H9 (cell line): Measurements from ENCODE around the gene PARP6. TPM values are rescaled to one million over a fixed set of nuclear protein-coding genes. Genes with fewer than 3 reads are reported as not detected.

ENCODE experiments used
- DNase-seq: peaks from one replicate; pipeline ENCODE4 v3.0.0-alpha.2; 2017
- H2AFZ ChIP-seq: one replicate; pipeline ENCODE4 v1.6.1; 2013; ENCODE audit warnings: mild to moderate bottlenecking, low read length, control low read depth, moderate library complexity
- H2AK5ac ChIP-seq: 2 replicates; pipeline ENCODE4 v1.6.1; 2013; ENCODE audit warnings: low read length, control low read depth, mixed read lengths; ENCODE audit not compliant: insufficient read length
- H2BK120ac ChIP-seq: one replicate; pipeline ENCODE4 v1.6.1; 2013; ENCODE audit warnings: low read depth, mild to moderate bottlenecking, low read length, control low read depth, inconsistent platforms; ENCODE audit not compliant: poor library complexity, severe bottlenecking
- H2BK12ac ChIP-seq: 2 replicates; pipeline ENCODE4 v1.6.1; 2013; ENCODE audit warnings: low read length, control low read depth, mixed read lengths, low read depth; ENCODE audit not compliant: insufficient read length
- H2BK15ac ChIP-seq: 2 replicates; pipeline ENCODE4 v1.6.1; 2013; ENCODE audit warnings: low read depth, low read length, control low read depth
- H2BK20ac ChIP-seq: one replicate; pipeline ENCODE4 v1.6.1; 2013; ENCODE audit warnings: low read depth, mild to moderate bottlenecking, low read length, control low read depth, inconsistent platforms; ENCODE audit not compliant: poor library complexity, severe bottlenecking
- H2BK5ac ChIP-seq: 2 replicates; pipeline ENCODE4 v1.6.1; 2013; ENCODE audit warnings: low read length, control low read depth, mixed read lengths; ENCODE audit not compliant: insufficient read length
- H3K14ac ChIP-seq: 2 replicates; pipeline ENCODE4 v1.6.1; 2013; ENCODE audit warnings: low read length, control low read depth; ENCODE audit not compliant: insufficient read depth
- H3K18ac ChIP-seq: 2 replicates; pipeline ENCODE4 v1.6.1; 2013; ENCODE audit warnings: low read depth, mild to moderate bottlenecking, mixed read lengths, low read length, control low read depth; ENCODE audit not compliant: insufficient read length
- H3K23ac ChIP-seq: 2 replicates; pipeline ENCODE4 v1.6.1; 2013; ENCODE audit warnings: low read length, control low read depth, mixed read lengths, low read depth; ENCODE audit not compliant: insufficient read length
- H3K23me2 ChIP-seq: 2 replicates; pipeline ENCODE4 v1.6.1; 2013; ENCODE audit warnings: low read depth, mild to moderate bottlenecking, mixed read lengths, low read length, control low read depth; ENCODE audit not compliant: insufficient read length, poor library complexity, severe bottlenecking
- H3K27ac ChIP-seq: 2 replicates; pipeline ENCODE4 v1.5.1; 2013; ENCODE audit warnings: low read length, control low read depth, mixed read lengths, low read depth; ENCODE audit not compliant: insufficient read length
- H3K27me3 ChIP-seq: 2 replicates; pipeline ENCODE4 v1.6.1; 2013; ENCODE audit warnings: low read length, control low read depth, inconsistent platforms; ENCODE audit not compliant: insufficient read depth
- H3K4ac ChIP-seq: 2 replicates; pipeline ENCODE4 v1.6.1; 2013; ENCODE audit warnings: low read depth, mild to moderate bottlenecking, control low read depth, inconsistent platforms, low read length, moderate library complexity
- H3K4me1 ChIP-seq: 2 replicates; pipeline ENCODE4 v1.6.1; 2013; ENCODE audit warnings: low read length, control low read depth, inconsistent platforms; ENCODE audit not compliant: insufficient read depth
- H3K4me2 ChIP-seq: 2 replicates; pipeline ENCODE4 v1.6.1; 2013; ENCODE audit warnings: low read length, control low read depth, mixed read lengths; ENCODE audit not compliant: insufficient read length, insufficient read depth
- H3K56ac ChIP-seq: 2 replicates; pipeline ENCODE4 v1.6.1; 2013; ENCODE audit warnings: low read depth, mild to moderate bottlenecking, mixed read lengths, low read length, control low read depth; ENCODE audit not compliant: insufficient read length
- H3K79me1 ChIP-seq: 2 replicates; pipeline ENCODE4 v1.6.1; 2013; ENCODE audit warnings: low read depth, mild to moderate bottlenecking, moderate library complexity, low read length, control low read depth, inconsistent platforms; ENCODE audit not compliant: insufficient read depth, poor library complexity, severe bottlenecking
- H3K79me2 ChIP-seq: 2 replicates; pipeline ENCODE4 v1.6.1; 2013; ENCODE audit warnings: low read length, control low read depth, inconsistent platforms; ENCODE audit not compliant: insufficient read depth
- H3K9ac ChIP-seq: 2 replicates; pipeline ENCODE4 v1.6.1; 2013; ENCODE audit warnings: low read length, control low read depth, mixed read lengths; ENCODE audit not compliant: insufficient read length; ENCODE audit errors: extremely low read depth
- H3K9me3 ChIP-seq: one replicate; pipeline ENCODE4 v1.6.1; 2013; ENCODE audit warnings: low read depth, low read length, inconsistent platforms; ENCODE audit not compliant: control insufficient read depth
- H3T11ph ChIP-seq: one replicate; pipeline ENCODE4 v1.6.1; 2013; ENCODE audit warnings: mild to moderate bottlenecking, low read length, control low read depth, inconsistent platforms
- H4K20me1 ChIP-seq: one replicate; pipeline ENCODE4 v1.6.1; 2013; ENCODE audit not compliant: control insufficient read depth, insufficient read length, insufficient read depth
- H4K5ac ChIP-seq: 2 replicates; pipeline ENCODE4 v1.6.1; 2013; ENCODE audit warnings: low read depth, mild to moderate bottlenecking, mixed read lengths, low read length, control low read depth; ENCODE audit not compliant: insufficient read length
- H4K8ac ChIP-seq: replicated peaks from 2 replicates; pipeline ENCODE4 v1.6.1; 2013; ENCODE audit warnings: low read length, control low read depth, mixed read lengths, low read depth; ENCODE audit not compliant: insufficient read length
- H4K91ac ChIP-seq: 2 replicates; pipeline ENCODE4 v1.6.1; 2013; ENCODE audit warnings: low read depth, mild to moderate bottlenecking, moderate library complexity, mixed read lengths, low read length, control low read depth; ENCODE audit not compliant: insufficient read length
- H3K27ac Mint-ChIP-seq, 3 experiments: 2 replicates in 2 of 3; 3 replicates in 1 of 3; pipeline ENCODE4 v1.8.0; 2020 to 2021; ENCODE audit warnings: mixed read lengths in 3 of 3, mild to moderate bottlenecking in 1 of 3, moderate library complexity in 1 of 3
- H3K27me3 Mint-ChIP-seq: 2 replicates; pipeline ENCODE4 v1.8.0; 2021; ENCODE audit warnings: low read depth, mild to moderate bottlenecking, moderate library complexity, mixed read lengths
- H3K36me3 Mint-ChIP-seq, 3 experiments: 2 replicates in 2 of 3; 3 replicates in 1 of 3; pipeline ENCODE4 v1.8.0; 2020 to 2021; ENCODE audit warnings: low read depth in 3 of 3, mixed read lengths in 3 of 3; ENCODE audit not compliant: insufficient read depth in 1 of 3
- H3K4me1 Mint-ChIP-seq, 2 experiments: 2 replicates each; pipeline ENCODE4 v1.8.0; 2020; ENCODE audit warnings: mixed read lengths in 2 of 2
- H3K4me3 Mint-ChIP-seq, 2 experiments: 2 replicates in 1 of 2; 3 replicates in 1 of 2; pipeline ENCODE4 v1.8.0; 2020 to 2021; ENCODE audit warnings: mild to moderate bottlenecking in 2 of 2, mixed read lengths in 2 of 2, moderate library complexity in 1 of 2
- H3K9me3 Mint-ChIP-seq, 2 experiments: 2 replicates in 1 of 2; 3 replicates in 1 of 2; pipeline ENCODE4 v1.8.0; 2020; ENCODE audit warnings: mild to moderate bottlenecking in 2 of 2, mixed read lengths in 2 of 2, moderate library complexity in 1 of 2
- WGBS: extraction: QIAGEN DNeasy Blood & Tissue Kit; methylation state at CpG from one replicate; pipeline ENCODE4 v1.1.7; 2013; ENCODE audit warnings: missing lambda C conversion rate, low lambda C conversion rate, mixed read lengths; ENCODE audit not compliant: insufficient read length; ENCODE audit errors: extremely low coverage; 5-methylcytosine and 5-hydroxymethylcytosine counted together
- total RNA-seq: library from RNA; stranded (reverse); gene quantifications from 2 replicates; pipeline ENCODE4 v1.2.1, GENCODE V29; 2021
- TF ChIP-seq, protein P1 (sequence below): fragments of 200-600 bp; sonication (generic); conservative IDR thresholded peaks from 3 replicates; pipeline ENCODE4 v1.8.0; 2021; ENCODE audit warnings: antibody characterized with exemption, mild to moderate bottlenecking

The PARP6 gene
- total RNA-seq, 1 experiment from 2014 or later = 54.4 TPM

GRCh38 chr15:72237029-72237852, 35.1 kb downstream of the PARP6 start:
- DNase-seq = peak; percentile 84
- no peaks in the 10 kb centered on the region for H3K79me2 ChIP-seq
- Mint-ChIP-seq H3K27ac (peak overlapping the region in 1 of 3 experiments; percentile 21; a peak in 1 of 7 replicates), H3K36me3 (peaks cover 18 to 26% (median 25%) of the 10 kb centered on the region in 3 experiments; a peak in 6 of 7 replicates), H3K4me3 (no peak overlapping the region), H3K4me1 (peaks cover 12 to 17% of the 10 kb centered on the region in 2 experiments), H3K27me3 (peaks cover 99% of the 10 kb centered on the region), H3K9me3 (no peaks in the 10 kb centered on the region; a peak in 1 of 5 replicates)
- H4K20me1 ChIP-seq = no peaks in the 10 kb centered on the region
- no peak overlapping the region for H2BK20ac ChIP-seq
- H3K9ac ChIP-seq = peak overlapping the region; percentile 27
- H3K9me3 ChIP-seq = no peaks in the 10 kb centered on the region
- TF ChIP-seq, protein P1, sequence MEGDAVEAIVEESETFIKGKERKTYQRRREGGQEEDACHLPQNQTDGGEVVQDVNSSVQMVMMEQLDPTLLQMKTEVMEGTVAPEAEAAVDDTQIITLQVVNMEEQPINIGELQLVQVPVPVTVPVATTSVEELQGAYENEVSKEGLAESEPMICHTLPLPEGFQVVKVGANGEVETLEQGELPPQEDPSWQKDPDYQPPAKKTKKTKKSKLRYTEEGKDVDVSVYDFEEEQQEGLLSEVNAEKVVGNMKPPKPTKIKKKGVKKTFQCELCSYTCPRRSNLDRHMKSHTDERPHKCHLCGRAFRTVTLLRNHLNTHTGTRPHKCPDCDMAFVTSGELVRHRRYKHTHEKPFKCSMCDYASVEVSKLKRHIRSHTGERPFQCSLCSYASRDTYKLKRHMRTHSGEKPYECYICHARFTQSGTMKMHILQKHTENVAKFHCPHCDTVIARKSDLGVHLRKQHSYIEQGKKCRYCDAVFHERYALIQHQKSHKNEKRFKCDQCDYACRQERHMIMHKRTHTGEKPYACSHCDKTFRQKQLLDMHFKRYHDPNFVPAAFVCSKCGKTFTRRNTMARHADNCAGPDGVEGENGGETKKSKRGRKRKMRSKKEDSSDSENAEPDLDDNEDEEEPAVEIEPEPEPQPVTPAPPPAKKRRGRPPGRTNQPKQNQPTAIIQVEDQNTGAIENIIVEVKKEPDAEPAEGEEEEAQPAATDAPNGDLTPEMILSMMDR = no peak
- no peak overlapping the region for H3K27ac ChIP-seq
- no peaks in the 10 kb centered on the region for H3K23me2 ChIP-seq
- H3K4ac ChIP-seq = no peak overlapping the region
- WGBS = no CpG with 5 or more reads among the region's 3 CpGs
- H3K18ac ChIP-seq = no peak overlapping the region
- H2BK5ac ChIP-seq = no peak overlapping the region
- H2BK120ac ChIP-seq = no peak overlapping the region
- no peak overlapping the region for H2AFZ ChIP-seq
- no peak overlapping the region for H3K56ac ChIP-seq
- no peak overlapping the region for H4K91ac ChIP-seq
- peaks cover 9% of the 10 kb centered on the region; the same call in 1 of the 2 replicates for H3K4me1 ChIP-seq
- H4K5ac ChIP-seq = no peak overlapping the region
- no peaks in the 10 kb centered on the region; the same call in 1 of the 2 replicates for H3K27me3 ChIP-seq
- 0 out of 2 replicates have a peak overlapping the region, but pooled peaks have one; percentile 24 for H3K14ac ChIP-seq
- no peak overlapping the region for H2BK15ac ChIP-seq
- no peak overlapping the region for H4K8ac ChIP-seq
- H2BK12ac ChIP-seq = no peak overlapping the region
- no peak overlapping the region for H3T11ph ChIP-seq
- H3K4me2 ChIP-seq = peak overlapping the region; percentile 44
- no peak overlapping the region for H2AK5ac ChIP-seq
- no peak overlapping the region for H3K23ac ChIP-seq
- H3K79me1 ChIP-seq = no peaks in the 10 kb centered on the region
